ENCODE results near the gene PHF13. TPM values are rescaled to one million over a fixed set of nuclear protein-coding genes. Genes with fewer than 3 reads are reported as not detected.
A peak's percentile ranks its signal among the peaks of the same experiment; 100 is the strongest.

The PHF13 gene
- total and polyA plus RNA-seq, 4 donors: 1.4 to 8.7 (median 3.8) TPM

- Histone ChIP-seq H3K27me3 (ENCODE audit: control insufficient read depth in 4 of 4, insufficient read depth in 4 of 4, low read length in 3 of 4) (no peaks in the 10 kb centered on the region), H3K4me1 (ENCODE audit: control insufficient read depth in 4 of 4, insufficient read depth in 4 of 4, low read length in 3 of 4) (peaks cover 4 to 11% (median 8%) of the 10 kb centered on the region in 4 donors), H3K9me3 (ENCODE audit: control insufficient read depth in 4 of 4, low read length in 3 of 4) (no peaks in the 10 kb centered on the region), H3K36me3 (ENCODE audit: control insufficient read depth in 4 of 4, insufficient read depth in 3 of 4, low read depth in 1 of 4, low read length in 3 of 4) (peaks cover 0 to 1% (median 0%) of the 10 kb centered on the region in 4 donors), H3K9ac (ENCODE audit: low read depth in 1 of 2, low read length in 2 of 2) (peak overlapping the region; percentile 44 to 95), H3K4me3 (ENCODE audit: low read depth in 1 of 3, low read length in 3 of 3) (peak overlapping the region; percentile 55 to 97 (median 78)), H3K27ac (ENCODE audit: low read depth in 1 of 2, low read length in 2 of 2) (peak overlapping the region; percentile 95 to 97)
- no peak for DNase-seq (ENCODE audit: low spot score)
- TF ChIP-seq ATF3 (IDR thresholded peaks at IDR 0.05): no peak
- TF ChIP-seq HNF4A (conservative IDR thresholded peaks at IDR 0.05): no peak
- TF ChIP-seq SP1 (IDR thresholded peaks at IDR 0.05): peak; percentile 27
- peak in 1 of 2 donors; percentile 36 for TF ChIP-seq RAD21 (IDR thresholded peaks at IDR 0.05)
- no peak for TF ChIP-seq FOXA1 (IDR thresholded peaks at IDR 0.05)
- no peak for TF ChIP-seq ZBTB33 (IDR thresholded peaks at IDR 0.05)
- no peak for TF ChIP-seq RXRA (IDR thresholded peaks at IDR 0.05)
- TF ChIP-seq YY1 (IDR thresholded peaks at IDR 0.05): peak; percentile 19
- no peak for TF ChIP-seq HNF4G (IDR thresholded peaks at IDR 0.05)
- no peak for TF ChIP-seq NR2F2 (IDR thresholded peaks at IDR 0.05)
- no peak for TF ChIP-seq EGR1 (IDR thresholded peaks at IDR 0.05; ENCODE audit: low read depth in 2 of 2)
- no peak for TF ChIP-seq MAX (IDR thresholded peaks at IDR 0.05)
- TF ChIP-seq GABPA (IDR thresholded peaks at IDR 0.05 in 1 of 2, conservative IDR thresholded peaks at IDR 0.05 in 1 of 2): no peak
- TF ChIP-seq REST (IDR thresholded peaks at IDR 0.05): peak; percentile 9
- peak; percentile 39 for TF ChIP-seq TAF1 (conservative IDR thresholded peaks at IDR 0.05)
- no peak for TF ChIP-seq FOXA2 (IDR thresholded peaks at IDR 0.05)
- TF ChIP-seq CTCF (IDR thresholded peaks at IDR 0.05; ENCODE audit: low read depth, low read length, missing input control): no peak
- no peak for TF ChIP-seq JUND (IDR thresholded peaks at IDR 0.05)
- WGBS: under 1% methylated on average over 67 of the region's 67 CpGs
Observed at GRCh38 chr1:6612641-6613360, 730 bp upstream of the PHF13 start.

All from liver (tissue), 9 donors.